ENCODE data around the gene FGF21.
"Not testable (repeated sequence)": the region's sequence is repeated elsewhere in the genome, so short reads cannot be mapped to it uniquely, and the experiment has no call there.

Gene FGF21

GRCh38 chr19:48757089-48757675, 1.9 kb downstream of the FGF21 start:
- TF ChIP-seq CTCF (IDR thresholded peaks at IDR 0.05; ENCODE audit: low read depth, low read length) = no peak
- no peak for DNase-seq (ENCODE audit: extremely low read depth, low read depth)

GRCh38 chr19:48757741-48758144, 2.4 kb downstream of the FGF21 start:
- no peak for DNase-seq (ENCODE audit: extremely low read depth, low read depth)
- no peak for TF ChIP-seq CTCF (IDR thresholded peaks at IDR 0.05; ENCODE audit: low read depth, low read length)

GRCh38 chr19:48760504-48761205, 5.3 kb downstream of the FGF21 start:
- no peak for DNase-seq (ENCODE audit: extremely low read depth, low read depth)
- TF ChIP-seq CTCF (IDR thresholded peaks at IDR 0.05; ENCODE audit: low read depth, low read length) = no peak

- not testable (repeated sequence) for DNase-seq (ENCODE audit: extremely low read depth, low read depth)
These were observed 10.5 kb downstream of the FGF21 start for GRCh38 chr19:48765816-48766215.

- not testable (repeated sequence) for DNase-seq (ENCODE audit: extremely low read depth, low read depth)
These were observed 12.9 kb downstream of the FGF21 start for GRCh38 chr19:48768171-48768753.

GRCh38 chr19:48768994-48769713, 13.8 kb downstream of the FGF21 start:
- DNase-seq (ENCODE audit: extremely low read depth, low read depth) = no peak
- TF ChIP-seq CTCF (IDR thresholded peaks at IDR 0.05; ENCODE audit: low read depth, low read length) = no peak

- no peak for DNase-seq (ENCODE audit: extremely low read depth, low read depth)
- no peak for TF ChIP-seq CTCF (IDR thresholded peaks at IDR 0.05; ENCODE audit: low read depth, low read length)
These were observed 14.9 kb downstream of the FGF21 start for GRCh38 chr19:48770266-48770665.

Measured in AG09319 (cell line).